Mucosa of descending colon (tissue), 3 donors: ENCODE measurements around the gene PFKFB3. TPM values are rescaled to one million over a fixed set of nuclear protein-coding genes. Genes with fewer than 3 reads are reported as not detected.

Experiments
- ATAC-seq: fragments of 200-7000 bp; cut with Tn5 transposase; one replicate; pipeline ENCODE4 v1.9.1; 2020; ENCODE audit warnings: mild to moderate bottlenecking, moderate library complexity
- DNase-seq, 3 donors: peaks; one replicate each; pipeline ENCODE4 v3.0.0-alpha.2; 2020
- H3K36me3 ChIP-seq: fragments of 200-600 bp; one replicate; pipeline ENCODE4 v1.8.0; 2021; ENCODE audit warnings: low read depth, mild to moderate bottlenecking
- H3K4me1 ChIP-seq: fragments of 200-600 bp; one replicate; pipeline ENCODE4 v1.8.0; 2021; ENCODE audit warnings: low read depth, mild to moderate bottlenecking
- H3K4me3 ChIP-seq: fragments of 200-600 bp; one replicate; pipeline ENCODE4 v1.8.0; 2021; ENCODE audit warnings: mild to moderate bottlenecking
- H3K9me3 ChIP-seq: fragments of 200-600 bp; one replicate; pipeline ENCODE4 v1.8.0; 2021; ENCODE audit warnings: mild to moderate bottlenecking
- intact Hi-C, 2 donors: fragments of 100-400 bp; cut with DNase I in 1 of 2; cut with micrococcal nuclease in 1 of 2; formaldehyde crosslinking; loops; one replicate each; pipeline versions ENCODE4 v1.11.0 to v1.11.1; 2022; cut with DNase I, micrococcal nuclease
- total RNA-seq, 3 donors: library from RNA; stranded (reverse); fragmentation: NEBNext Ultra II Directional in 2 of 3; extraction: Animal tissue kit (Norgen Biotek cat#: 25700) in 2 of 3; gene quantifications; one replicate each; pipeline versions ENCODE4 v1.2.1 to v1.2.4, GENCODE V29; 2021 to 2023
- TF ChIP-seq, protein P1 (sequence below): fragments of 200-600 bp; IDR thresholded peaks from one replicate; pipeline ENCODE4 v1.8.0; 2022; ENCODE audit warnings: antibody characterized with exemption, mild to moderate bottlenecking
- donor health status: DM: no; HTN: no; CAD: no; lungs with moderate emphysema.
- donor health status: DM: no; HTN: no; CAD: no.
- donor health status: DM: no; HTN: yes; CAD: no.

PFKFB3 gene
- total RNA-seq, 3 donors from 2014 or later: 19.3 to 39.0 (median 21.7) TPM

DNA sequence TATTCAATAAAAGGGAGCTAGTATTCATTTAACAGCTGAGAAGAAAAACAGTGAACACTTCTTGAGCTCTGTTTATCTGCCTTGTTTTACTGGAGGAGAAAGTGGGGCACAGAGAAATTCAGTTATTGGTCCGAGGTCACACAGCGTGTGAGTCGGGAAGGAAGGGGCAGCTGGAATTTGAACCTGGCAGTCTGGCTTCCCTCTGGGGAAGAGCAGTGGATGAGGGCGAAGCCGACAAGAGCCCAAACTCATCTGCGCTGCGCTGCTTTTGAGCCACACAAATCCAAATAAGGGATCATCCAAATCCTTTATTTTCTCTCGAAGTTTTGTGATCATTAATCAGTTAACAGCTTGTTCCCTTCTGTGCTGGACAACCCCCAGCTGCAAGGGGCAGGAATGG is 23.7 kb upstream of the PFKFB3 start:
- H3K9me3 ChIP-seq: no peaks in the 10 kb centered on the region
- DNase-seq: no peak
- TF ChIP-seq, protein P1, sequence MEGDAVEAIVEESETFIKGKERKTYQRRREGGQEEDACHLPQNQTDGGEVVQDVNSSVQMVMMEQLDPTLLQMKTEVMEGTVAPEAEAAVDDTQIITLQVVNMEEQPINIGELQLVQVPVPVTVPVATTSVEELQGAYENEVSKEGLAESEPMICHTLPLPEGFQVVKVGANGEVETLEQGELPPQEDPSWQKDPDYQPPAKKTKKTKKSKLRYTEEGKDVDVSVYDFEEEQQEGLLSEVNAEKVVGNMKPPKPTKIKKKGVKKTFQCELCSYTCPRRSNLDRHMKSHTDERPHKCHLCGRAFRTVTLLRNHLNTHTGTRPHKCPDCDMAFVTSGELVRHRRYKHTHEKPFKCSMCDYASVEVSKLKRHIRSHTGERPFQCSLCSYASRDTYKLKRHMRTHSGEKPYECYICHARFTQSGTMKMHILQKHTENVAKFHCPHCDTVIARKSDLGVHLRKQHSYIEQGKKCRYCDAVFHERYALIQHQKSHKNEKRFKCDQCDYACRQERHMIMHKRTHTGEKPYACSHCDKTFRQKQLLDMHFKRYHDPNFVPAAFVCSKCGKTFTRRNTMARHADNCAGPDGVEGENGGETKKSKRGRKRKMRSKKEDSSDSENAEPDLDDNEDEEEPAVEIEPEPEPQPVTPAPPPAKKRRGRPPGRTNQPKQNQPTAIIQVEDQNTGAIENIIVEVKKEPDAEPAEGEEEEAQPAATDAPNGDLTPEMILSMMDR: no peak
- intact Hi-C loops: no loop called here
- H3K36me3 ChIP-seq: no peaks in the 10 kb centered on the region
- ATAC-seq: no peak
- H3K4me1 ChIP-seq: peaks cover 7% of the 10 kb centered on the region
- H3K4me3 ChIP-seq: no peak overlapping the region

DNA sequence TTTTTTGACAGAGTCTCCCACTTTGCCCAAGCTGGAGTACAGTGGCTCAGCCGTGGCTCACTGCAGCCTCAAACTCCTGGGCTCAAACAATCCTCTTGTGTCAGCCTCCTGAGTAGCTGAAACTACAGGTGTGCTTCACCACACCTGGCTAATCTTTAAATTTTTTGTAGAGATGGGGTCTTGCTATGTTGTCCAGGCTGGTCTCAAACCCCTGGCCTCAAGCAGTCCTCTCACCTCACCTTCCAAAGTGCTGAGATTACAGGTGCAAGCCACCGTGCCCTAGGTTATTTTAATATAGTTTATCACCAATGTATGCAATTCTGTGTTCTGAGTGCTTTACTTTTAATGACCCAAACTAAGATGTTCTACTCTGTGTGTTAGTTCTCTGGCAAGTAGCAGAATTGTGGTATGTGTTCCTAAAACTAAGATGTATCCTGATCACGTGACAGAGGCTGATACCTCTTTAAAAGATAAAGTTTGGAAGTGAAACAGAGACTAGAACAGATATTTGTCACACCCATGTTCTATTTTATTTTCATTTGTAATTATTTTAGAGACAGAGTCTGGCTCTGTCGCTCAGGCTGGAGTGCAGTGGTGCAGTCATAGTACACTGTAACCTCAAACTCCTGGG is 22.1 kb upstream of the PFKFB3 start:
- TF ChIP-seq, protein P1: no peak
- no peak overlapping the region for H3K4me3 ChIP-seq
- DNase-seq (no peak), ATAC-seq (no peak)
- no peaks in the 10 kb centered on the region for H3K36me3 ChIP-seq
- H3K4me1 ChIP-seq: peaks cover 7% of the 10 kb centered on the region
- no peaks in the 10 kb centered on the region for H3K9me3 ChIP-seq
- intact Hi-C loops: no loop called here

DNA sequence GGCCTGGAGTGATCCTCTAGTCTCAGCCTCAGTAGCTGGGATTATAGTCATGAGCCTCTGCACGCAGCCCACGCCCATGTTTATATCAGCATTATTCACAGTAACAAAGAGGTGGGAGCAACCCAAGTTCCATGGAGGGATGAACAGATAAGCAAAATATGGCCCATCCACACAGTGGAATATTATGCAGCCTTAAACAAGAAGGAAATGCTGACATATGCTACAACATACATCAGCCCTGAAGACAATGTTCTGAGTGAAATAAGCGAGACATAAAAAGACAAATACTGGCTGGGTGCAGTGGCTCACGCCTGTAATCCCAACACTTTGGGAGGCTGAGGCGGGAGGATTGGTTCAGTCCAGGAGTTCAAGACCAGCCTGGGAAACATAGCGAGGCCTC is 21.5 kb upstream of the PFKFB3 start:
- no peaks in the 10 kb centered on the region for H3K9me3 ChIP-seq
- no peak for ATAC-seq
- TF ChIP-seq, protein P1: no peak

DNA sequence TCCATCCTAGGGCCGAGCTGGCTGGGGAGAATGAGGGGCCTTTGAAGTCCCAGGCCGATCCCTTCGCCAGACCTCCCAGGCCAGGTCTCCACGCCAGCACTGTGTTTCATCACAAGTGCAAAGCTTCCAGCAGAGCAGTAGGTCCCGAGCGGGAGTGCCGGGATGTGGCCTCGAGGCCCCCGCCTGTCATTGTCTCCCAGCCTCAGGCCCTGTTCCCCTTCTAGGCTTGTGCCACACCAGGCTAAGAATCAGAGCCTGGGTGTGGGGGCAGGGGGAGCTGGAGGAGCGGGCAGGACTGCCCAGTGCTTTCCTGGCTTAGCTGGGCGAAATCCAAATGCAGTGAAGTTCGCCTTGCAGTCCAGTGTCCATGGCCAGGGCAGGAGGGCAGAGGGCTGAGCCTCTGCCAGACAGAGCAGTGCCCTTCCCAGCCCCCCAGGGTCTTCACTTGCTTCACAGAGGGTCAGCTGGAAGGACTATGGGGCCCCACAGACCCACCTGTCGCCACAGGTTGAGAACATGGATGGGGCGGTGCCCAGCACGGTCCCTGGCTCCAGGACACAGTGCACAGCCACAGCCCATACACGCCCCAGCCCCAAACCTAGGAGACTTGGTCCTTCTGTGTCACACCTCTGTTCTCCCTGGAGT is 20.2 kb upstream of the PFKFB3 start:
- TF ChIP-seq, protein P1: no peak
- ATAC-seq (peak; percentile 54), DNase-seq (peak in 1 of 3 donors; percentile 28)
- H3K4me1 ChIP-seq: peaks cover 7% of the 10 kb centered on the region
- H3K36me3 ChIP-seq: no peaks in the 10 kb centered on the region
- H3K9me3 ChIP-seq: no peaks in the 10 kb centered on the region
- intact Hi-C loops: no loop called here
- no peak overlapping the region for H3K4me3 ChIP-seq

More for the DNA sequence above, 21.5 kb upstream of the PFKFB3 start:
- Histone ChIP-seq H3K4me1 (peaks cover 7% of the 10 kb centered on the region), H3K4me3 (no peak overlapping the region), H3K36me3 (no peaks in the 10 kb centered on the region)
- DNase-seq: no peak
- intact Hi-C loops: no loop called here

DNA sequence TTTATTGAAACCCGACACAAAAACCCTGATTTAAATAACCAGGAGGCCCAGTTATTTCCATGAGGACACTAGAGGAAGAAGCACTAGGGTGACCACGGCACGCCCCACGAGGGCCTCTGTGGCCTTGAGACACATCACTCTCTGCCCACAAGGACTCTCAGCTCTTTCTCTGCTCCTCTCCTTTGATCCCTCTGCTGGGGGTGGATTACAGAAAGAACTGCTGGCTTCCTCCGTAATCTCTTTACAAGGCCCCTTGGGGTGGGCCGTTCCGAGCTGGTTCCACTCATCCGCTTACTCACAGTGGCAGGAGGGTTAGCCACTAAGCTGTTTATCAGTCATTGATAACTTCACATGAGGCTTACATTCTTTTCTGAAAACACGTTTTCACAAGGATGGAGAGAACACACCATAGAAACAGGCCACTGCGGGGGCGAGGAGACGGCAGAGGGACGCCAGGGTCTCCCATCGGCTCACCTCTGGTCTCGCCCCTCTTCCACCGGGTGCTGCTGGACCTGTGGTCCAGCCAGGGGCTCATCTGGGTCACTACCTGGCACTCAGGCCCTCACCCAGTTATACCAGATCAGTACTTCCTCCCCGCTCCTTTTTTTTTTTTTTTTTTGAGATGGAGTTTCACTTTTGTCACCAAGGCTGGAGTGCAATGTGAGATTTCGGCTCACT is 17.6 kb upstream of the PFKFB3 start:
- Histone ChIP-seq H3K4me3 (no peak overlapping the region), H3K9me3 (no peaks in the 10 kb centered on the region), H3K36me3 (no peaks in the 10 kb centered on the region), H3K4me1 (peaks cover 7% of the 10 kb centered on the region)
- DNase-seq (peak in 1 of 3 donors; percentile 13), ATAC-seq (no peak)
- intact Hi-C loops: no loop called here
- TF ChIP-seq, protein P1: no peak
